GM23338 (cell line): ENCODE data around the gene CCDC61. TPM values are rescaled to one million over a fixed set of nuclear protein-coding genes. Genes with fewer than 3 reads are reported as not detected.
A peak's percentile ranks its signal among the peaks of the same experiment; 100 is the strongest.

ENCODE experiments used
- ATAC-seq: fragments of 200-7000 bp; cut with Tn5 transposase; 3 replicates; pipeline ENCODE4 v1.9.1; 2020
- DNase-seq: peaks from one replicate; pipeline ENCODE4 v3.0.0-alpha.2; 2015; ENCODE audit warnings: low spot score
- H2AFZ ChIP-seq: fragments of 200-600 bp; sonication (generic); 2 replicates; pipeline ENCODE4 v1.8.0; 2016; ENCODE audit warnings: antibody characterized with exemption, mild to moderate bottlenecking, moderate library complexity
- H3F3A ChIP-seq: fragments of 200-600 bp; sonication (generic); replicated peaks from 2 replicates; pipeline ENCODE4 v1.8.0; 2017; ENCODE audit warnings: antibody characterized with exemption, mixed run types, low read depth
- H3K27ac ChIP-seq: fragments of 200-600 bp; sonication (generic); 2 replicates; pipeline ENCODE4 v1.6.1; 2016; ENCODE audit warnings: low read depth
- H3K27me3 ChIP-seq: fragments of 200-600 bp; sonication (generic); 2 replicates; pipeline ENCODE4 v1.8.0; 2016; ENCODE audit warnings: mild to moderate bottlenecking, mixed run types, moderate library complexity; ENCODE audit not compliant: insufficient read depth
- H3K36me3 ChIP-seq: fragments of 200-600 bp; sonication (generic); 2 replicates; pipeline ENCODE4 v1.8.0; 2016; ENCODE audit warnings: mild to moderate bottlenecking; ENCODE audit not compliant: insufficient read depth
- H3K4me1 ChIP-seq: fragments of 200-600 bp; sonication (generic); 2 replicates; pipeline ENCODE4 v1.8.0; 2016; ENCODE audit warnings: mild to moderate bottlenecking, moderate library complexity; ENCODE audit not compliant: insufficient read depth
- H3K4me2 ChIP-seq: fragments of 200-600 bp; sonication (generic); 2 replicates; pipeline ENCODE4 v1.7.1; 2017; ENCODE audit warnings: mixed run types
- H3K4me3 ChIP-seq: fragments of 200-600 bp; sonication (generic); 2 replicates; pipeline ENCODE4 v1.6.1; 2016; ENCODE audit warnings: mixed run types
- H3K79me2 ChIP-seq: fragments of 200-600 bp; sonication (generic); replicated peaks from 2 replicates; pipeline ENCODE4 v1.8.0; 2017; ENCODE audit warnings: mild to moderate bottlenecking; ENCODE audit not compliant: insufficient read depth
- H3K9me2 ChIP-seq: fragments of 200-600 bp; sonication (generic); 2 replicates; pipeline ENCODE4 v1.8.0; 2017; ENCODE audit not compliant: insufficient read depth
- H4K20me1 ChIP-seq: fragments of 200-600 bp; sonication (generic); replicated peaks from 2 replicates; pipeline ENCODE4 v1.8.0; 2017; ENCODE audit warnings: mild to moderate bottlenecking; ENCODE audit not compliant: insufficient read depth
- H3K27ac Mint-ChIP-seq: 2 replicates; pipeline ENCODE4 v1.8.0; 2020; ENCODE audit warnings: inconsistent platforms, mild to moderate bottlenecking, moderate library complexity, mixed read lengths
- H3K27me3 Mint-ChIP-seq: 3 replicates; pipeline ENCODE4 v1.8.0; 2022; ENCODE audit warnings: low read depth, mild to moderate bottlenecking, moderate library complexity, mixed read lengths, inconsistent platforms; ENCODE audit not compliant: insufficient read depth, poor library complexity
- H3K36me3 Mint-ChIP-seq: 3 replicates; pipeline ENCODE4 v1.8.0; 2021; ENCODE audit warnings: low read depth, mild to moderate bottlenecking, inconsistent platforms, moderate library complexity, mixed read lengths
- H3K4me1 Mint-ChIP-seq: 3 replicates; pipeline ENCODE4 v1.8.0; 2020; ENCODE audit warnings: mild to moderate bottlenecking, inconsistent platforms, mixed read lengths
- H3K4me3 Mint-ChIP-seq: 3 replicates; pipeline ENCODE4 v1.8.0; 2021; ENCODE audit warnings: moderate library complexity, mild to moderate bottlenecking, inconsistent platforms, mixed read lengths
- H3K9me3 Mint-ChIP-seq: 3 replicates; pipeline ENCODE4 v1.8.0; 2020; ENCODE audit warnings: moderate library complexity, mild to moderate bottlenecking, inconsistent platforms, mixed read lengths
- EZH2phosphoT487 ChIP-seq: fragments of 200-600 bp; sonication (generic); IDR thresholded peaks from one replicate; pipeline ENCODE4 v1.8.1; 2018; ENCODE audit warnings: antibody characterized with exemption; ENCODE audit not compliant: unreplicated experiment
- NANOG ChIP-seq: IDR thresholded peaks from 2 replicates; pipeline ENCODE4 v1.6.1; 2016; ENCODE audit warnings: antibody characterized with exemption, borderline replicate concordance
- POLR2AphosphoS5 ChIP-seq: IDR thresholded peaks from 2 replicates; pipeline ENCODE4 v1.6.1; 2016; ENCODE audit warnings: antibody characterized with exemption, low read depth
- REST ChIP-seq: IDR thresholded peaks from one replicate; pipeline ENCODE4 v1.6.1; 2018; ENCODE audit warnings: antibody characterized with exemption; ENCODE audit not compliant: unreplicated experiment
- polyA plus RNA-seq: library from polyadenylated mRNA; unstranded; fragments of >200 nt; fragmentation: Nextera tagmentation; extraction: Ambion mirVana; gene quantifications from 2 replicates; pipeline ENCODE4 v1.2.1, GENCODE V29; 2016
- total RNA-seq: library from RNA; depleted of rRNA; stranded (reverse); fragments of >200 nt; shearing (Covaris generic); gene quantifications from 2 replicates; pipeline ENCODE4 v1.2.3, GENCODE V29; 2014
- TF ChIP-seq, protein P1 (sequence below), 2 experiments: fragments of 200-600 bp in 1 of 2; sonication (generic) in 1 of 2; conservative IDR thresholded peaks; 2 replicates each; pipeline versions ENCODE4 v1.5.1 to v1.6.1; 2016 to 2017; ENCODE audit warnings: antibody characterized with exemption in 2 of 2, low read depth in 2 of 2, mild to moderate bottlenecking in 2 of 2, moderate library complexity in 1 of 2
- TF ChIP-seq, protein P2 (sequence below): IDR thresholded peaks from 2 replicates; pipeline ENCODE4 v1.6.1; 2016; ENCODE audit warnings: antibody characterized with exemption

The CCDC61 gene
- total and polyA plus RNA-seq, 2 experiments from 2014 or later, result 9.8 to 22.4 TPM

- peak overlapping the region; percentile 77 for H3K4me3 ChIP-seq
- peaks cover 9% of the 10 kb centered on the region; the same call in 1 of the 2 replicates for H3K4me1 ChIP-seq
- H3F3A ChIP-seq, result no peaks in the 10 kb centered on the region
- no peaks in the 10 kb centered on the region for H3K9me3 Mint-ChIP-seq
- no peak overlapping the region for H2AFZ ChIP-seq
- H3K4me2 ChIP-seq, result peak overlapping the region; percentile 99
- H3K9me2 ChIP-seq, result no peaks in the 10 kb centered on the region
- peaks cover 35% of the 10 kb centered on the region for H3K27me3 ChIP-seq
- H3K4me3 Mint-ChIP-seq, result peak overlapping the region; percentile 82
- H3K4me1 Mint-ChIP-seq, result peaks cover 20% of the 10 kb centered on the region
- H3K36me3 Mint-ChIP-seq, result peaks cover 6% of the 10 kb centered on the region; the same call in 2 of the 3 replicates
- no peaks in the 10 kb centered on the region for H3K79me2 ChIP-seq
- peaks cover 11% of the 10 kb centered on the region for H4K20me1 ChIP-seq
- ATAC-seq (peak; percentile 68), DNase-seq (peak; percentile 94)
- no peak overlapping the region for H3K27ac Mint-ChIP-seq
- no peaks in the 10 kb centered on the region for H3K36me3 ChIP-seq
- no peak overlapping the region for H3K27ac ChIP-seq
- H3K27me3 Mint-ChIP-seq, result peaks cover 29% of the 10 kb centered on the region
- TF ChIP-seq, protein P1, sequence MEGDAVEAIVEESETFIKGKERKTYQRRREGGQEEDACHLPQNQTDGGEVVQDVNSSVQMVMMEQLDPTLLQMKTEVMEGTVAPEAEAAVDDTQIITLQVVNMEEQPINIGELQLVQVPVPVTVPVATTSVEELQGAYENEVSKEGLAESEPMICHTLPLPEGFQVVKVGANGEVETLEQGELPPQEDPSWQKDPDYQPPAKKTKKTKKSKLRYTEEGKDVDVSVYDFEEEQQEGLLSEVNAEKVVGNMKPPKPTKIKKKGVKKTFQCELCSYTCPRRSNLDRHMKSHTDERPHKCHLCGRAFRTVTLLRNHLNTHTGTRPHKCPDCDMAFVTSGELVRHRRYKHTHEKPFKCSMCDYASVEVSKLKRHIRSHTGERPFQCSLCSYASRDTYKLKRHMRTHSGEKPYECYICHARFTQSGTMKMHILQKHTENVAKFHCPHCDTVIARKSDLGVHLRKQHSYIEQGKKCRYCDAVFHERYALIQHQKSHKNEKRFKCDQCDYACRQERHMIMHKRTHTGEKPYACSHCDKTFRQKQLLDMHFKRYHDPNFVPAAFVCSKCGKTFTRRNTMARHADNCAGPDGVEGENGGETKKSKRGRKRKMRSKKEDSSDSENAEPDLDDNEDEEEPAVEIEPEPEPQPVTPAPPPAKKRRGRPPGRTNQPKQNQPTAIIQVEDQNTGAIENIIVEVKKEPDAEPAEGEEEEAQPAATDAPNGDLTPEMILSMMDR (conservative IDR thresholded peaks at IDR 0.05; ENCODE audit: low read depth in 2 of 2), result peak; percentile 53 to 78
- no peak for TF ChIP-seq EZH2phosphoT487
These were observed 21.3 kb downstream of the CCDC61 start for GRCh38 chr19:46016426-46017094.

- DNase-seq (no peak), ATAC-seq (no peak)
- peak overlapping the region; percentile 82; the same call in 2 of the 3 replicates for H3K4me3 Mint-ChIP-seq
- H3F3A ChIP-seq, result no peaks in the 10 kb centered on the region
- no peaks in the 10 kb centered on the region for H3K36me3 ChIP-seq
- H3K4me3 ChIP-seq, result no peak overlapping the region
- H3K36me3 Mint-ChIP-seq, result peaks cover 6% of the 10 kb centered on the region; the same call in 2 of the 3 replicates
- H3K27me3 Mint-ChIP-seq, result peaks cover 29% of the 10 kb centered on the region
- H3K9me3 Mint-ChIP-seq, result no peaks in the 10 kb centered on the region
- H3K4me1 ChIP-seq, result peaks cover 13% of the 10 kb centered on the region
- H3K9me2 ChIP-seq, result no peaks in the 10 kb centered on the region
- H3K4me1 Mint-ChIP-seq, result peaks cover 25% of the 10 kb centered on the region
- H2AFZ ChIP-seq, result no peak overlapping the region
- no peak overlapping the region for H3K27ac ChIP-seq
- no peak overlapping the region for H3K4me2 ChIP-seq
- peaks cover 35% of the 10 kb centered on the region for H3K27me3 ChIP-seq
- no peaks in the 10 kb centered on the region for H3K79me2 ChIP-seq
- H3K27ac Mint-ChIP-seq, result no peak overlapping the region
- H4K20me1 ChIP-seq, result peaks cover 11% of the 10 kb centered on the region
- no peak for TF ChIP-seq NANOG
- no peak for TF ChIP-seq POLR2AphosphoS5
- TF ChIP-seq, protein P2, sequence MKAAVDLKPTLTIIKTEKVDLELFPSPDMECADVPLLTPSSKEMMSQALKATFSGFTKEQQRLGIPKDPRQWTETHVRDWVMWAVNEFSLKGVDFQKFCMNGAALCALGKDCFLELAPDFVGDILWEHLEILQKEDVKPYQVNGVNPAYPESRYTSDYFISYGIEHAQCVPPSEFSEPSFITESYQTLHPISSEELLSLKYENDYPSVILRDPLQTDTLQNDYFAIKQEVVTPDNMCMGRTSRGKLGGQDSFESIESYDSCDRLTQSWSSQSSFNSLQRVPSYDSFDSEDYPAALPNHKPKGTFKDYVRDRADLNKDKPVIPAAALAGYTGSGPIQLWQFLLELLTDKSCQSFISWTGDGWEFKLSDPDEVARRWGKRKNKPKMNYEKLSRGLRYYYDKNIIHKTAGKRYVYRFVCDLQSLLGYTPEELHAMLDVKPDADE, result no peak
- TF ChIP-seq REST, result no peak
- TF ChIP-seq, protein P1 (conservative IDR thresholded peaks at IDR 0.05; ENCODE audit: low read depth in 2 of 2), result no peak
These were observed 21.8 kb downstream of the CCDC61 start for GRCh38 chr19:46017095-46017429.
